HEK293 (cell line): ENCODE measurements around the gene ACIN1.

ENCODE experiments used
- CTCF ChIA-PET: fragments of 350-600 bp; formaldehyde crosslinking; extraction: SDS; loops from one replicate; lab custom pipeline; 2021; ENCODE audit warnings: antibody characterized with exemption; lab: Yijun Ruan, JAX
- POLR2A ChIA-PET: fragments of 300-600 bp; formaldehyde crosslinking; extraction: SDS; loops from one replicate; lab custom pipeline; 2020; ENCODE audit warnings: antibody characterized with exemption, inconsistent platforms; lab: Yijun Ruan, JAX
- H3K27ac ChIP-seq: fragments of 200-500 bp; sonication (Bioruptor generic); 2 replicates; pipeline ENCODE4 v1.5.1; 2014; ENCODE audit warnings: low read depth, low read length, control low read depth, inconsistent platforms; ENCODE audit errors: extremely low read depth
- H3K36me3 ChIP-seq, 2 experiments: fragments of 200-500 bp in 1 of 2; sonication (Bioruptor generic) in 1 of 2; 1 replicate in 1 of 2; 2 replicates in 1 of 2; pipeline ENCODE4 v1.5.1; 2014 to 2017; ENCODE audit warnings: inconsistent platforms in 2 of 2, low read length in 2 of 2; ENCODE audit not compliant: control insufficient read depth in 2 of 2, insufficient read depth in 1 of 2
- H3K4me1 ChIP-seq: fragments of 200-500 bp; sonication (Bioruptor generic); 2 replicates; pipeline ENCODE4 v1.5.1; 2014; ENCODE audit warnings: mild to moderate bottlenecking, low read length, inconsistent platforms; ENCODE audit not compliant: control insufficient read depth, insufficient read depth
- H3K4me3 ChIP-seq: 2 replicates; pipeline ENCODE4 v1.5.1; 2011; ENCODE audit warnings: low read depth, mild to moderate bottlenecking, control low read depth, low read length, moderate library complexity
- H3K9me3 ChIP-seq: fragments of 200-500 bp; sonication (Bioruptor generic); 2 replicates; pipeline ENCODE4 v1.5.1; 2014; ENCODE audit warnings: low read depth, low read length, inconsistent platforms; ENCODE audit not compliant: control insufficient read depth, insufficient read depth
- HOXD13 ChIP-seq: sonication (generic); formaldehyde crosslinking; IDR thresholded peaks from 2 replicates; pipeline ENCODE4 v1.8.0; 2022; ENCODE audit warnings: missing genetic modification reagents, borderline replicate concordance
- SALL2 ChIP-seq: fragments of 450-650 bp; formaldehyde crosslinking; IDR thresholded peaks from 2 replicates; pipeline ENCODE4 v1.5.0; 2017; ENCODE audit warnings: missing biosample characterization, mild to moderate bottlenecking, missing genetic modification characterization, borderline replicate concordance
- YY1 ChIP-seq: fragments of 450-650 bp; formaldehyde crosslinking; IDR thresholded peaks from 2 replicates; pipeline ENCODE4 v1.5.1; 2018; ENCODE audit warnings: missing biosample characterization, missing genetic modification characterization
- YY2 ChIP-seq: fragments of 450-650 bp; formaldehyde crosslinking; IDR thresholded peaks from 2 replicates; pipeline ENCODE4 v1.5.1; 2016; ENCODE audit warnings: missing biosample characterization, missing genetic modification characterization
- ZBTB1 ChIP-seq: fragments of 450-650 bp; formaldehyde crosslinking; IDR thresholded peaks from 2 replicates; pipeline ENCODE4 v1.5.1; 2016; ENCODE audit warnings: missing biosample characterization, missing genetic modification characterization
- ZBTB21 ChIP-seq: fragments of 450-650 bp; formaldehyde crosslinking; IDR thresholded peaks from 2 replicates; pipeline ENCODE4 v1.5.1; 2017; ENCODE audit warnings: missing biosample characterization, missing genetic modification characterization
- ZBTB48 ChIP-seq: fragments of 450-650 bp; formaldehyde crosslinking; IDR thresholded peaks from 2 replicates; pipeline ENCODE4 v1.5.1; 2016; ENCODE audit warnings: missing biosample characterization, missing genetic modification characterization
- ZFP3 ChIP-seq: fragments of 450-650 bp; formaldehyde crosslinking; IDR thresholded peaks from 2 replicates; pipeline ENCODE4 v1.5.1; 2016; ENCODE audit warnings: low read depth, missing biosample characterization, missing genetic modification characterization
- ZNF140 ChIP-seq: fragments of 450-650 bp; formaldehyde crosslinking; IDR thresholded peaks from 2 replicates; pipeline ENCODE4 v1.5.1; 2016; ENCODE audit warnings: missing biosample characterization, missing genetic modification characterization
- ZNF211 ChIP-seq: fragments of 450-650 bp; formaldehyde crosslinking; IDR thresholded peaks from 2 replicates; pipeline ENCODE4 v1.5.1; 2016; ENCODE audit warnings: low read depth, missing biosample characterization, missing genetic modification characterization
- ZNF239 ChIP-seq: fragments of 450-650 bp; formaldehyde crosslinking; IDR thresholded peaks from 2 replicates; pipeline ENCODE4 v1.5.1; 2016; ENCODE audit warnings: missing biosample characterization, missing genetic modification characterization
- ZNF302 ChIP-seq: fragments of 450-650 bp; formaldehyde crosslinking; IDR thresholded peaks from 2 replicates; pipeline ENCODE4 v1.5.1; 2016; ENCODE audit warnings: missing biosample characterization, missing genetic modification characterization, low read depth
- ZNF335 ChIP-seq: fragments of 450-650 bp; formaldehyde crosslinking; conservative IDR thresholded peaks from 2 replicates; pipeline ENCODE4 v1.5.1; 2016; ENCODE audit warnings: missing biosample characterization, missing genetic modification characterization
- ZNF48 ChIP-seq: fragments of 450-650 bp; formaldehyde crosslinking; IDR thresholded peaks from 2 replicates; pipeline ENCODE4 v1.5.1; 2016; ENCODE audit warnings: missing biosample characterization, missing genetic modification characterization
- ZNF514 ChIP-seq: fragments of 450-650 bp; formaldehyde crosslinking; IDR thresholded peaks from 2 replicates; pipeline ENCODE4 v1.5.1; 2016; ENCODE audit warnings: missing biosample characterization, missing genetic modification characterization
- ZNF521 ChIP-seq: fragments of 450-650 bp; formaldehyde crosslinking; IDR thresholded peaks from 2 replicates; pipeline ENCODE4 v1.5.1; 2017; ENCODE audit warnings: missing biosample characterization, mild to moderate bottlenecking, missing genetic modification characterization
- ZNF558 ChIP-seq: fragments of 450-650 bp; formaldehyde crosslinking; IDR thresholded peaks from 2 replicates; pipeline ENCODE4 v1.5.1; 2016; ENCODE audit warnings: missing biosample characterization, missing genetic modification characterization
- ZNF561 ChIP-seq: fragments of 450-650 bp; IDR thresholded peaks from 2 replicates; pipeline ENCODE4 v1.5.1; 2018; ENCODE audit warnings: missing biosample characterization, missing genetic modification characterization, borderline replicate concordance
- ZNF776 ChIP-seq: fragments of 450-650 bp; formaldehyde crosslinking; IDR thresholded peaks from 2 replicates; pipeline ENCODE4 v1.5.0; 2017; ENCODE audit warnings: missing biosample characterization, missing genetic modification characterization, borderline replicate concordance
- ZNF830 ChIP-seq: fragments of 450-650 bp; IDR thresholded peaks from 2 replicates; pipeline ENCODE4 v1.5.0; 2018; ENCODE audit warnings: missing biosample characterization, missing genetic modification characterization, low read depth, mild to moderate bottlenecking, moderate library complexity
- ZXDB ChIP-seq: fragments of 450-650 bp; formaldehyde crosslinking; IDR thresholded peaks from 2 replicates; pipeline ENCODE4 v1.5.1; 2016; ENCODE audit warnings: missing biosample characterization, missing genetic modification characterization
- TF ChIP-seq, protein P1 (sequence below): fragments of 450-650 bp; formaldehyde crosslinking; IDR thresholded peaks from 2 replicates; pipeline ENCODE4 v1.5.1; 2016; ENCODE audit warnings: missing biosample characterization, missing genetic modification characterization
- TF ChIP-seq, protein P2 (sequence below): fragments of 450-650 bp; formaldehyde crosslinking; IDR thresholded peaks from 2 replicates; pipeline ENCODE4 v1.5.1; 2016; ENCODE audit warnings: missing biosample characterization, missing genetic modification characterization
- TF ChIP-seq, protein P3 (sequence below): fragments of 450-650 bp; formaldehyde crosslinking; conservative IDR thresholded peaks from 2 replicates; pipeline ENCODE4 v1.5.1; 2016; ENCODE audit warnings: low read depth, missing biosample characterization, missing genetic modification characterization
- TF ChIP-seq, protein P4 (sequence below): fragments of 450-650 bp; formaldehyde crosslinking; optimal IDR thresholded peaks from 2 replicates; pipeline ENCODE3; 2016; ENCODE audit warnings: missing biosample characterization, mild to moderate bottlenecking, missing genetic modification characterization

ACIN1 gene

DNA sequence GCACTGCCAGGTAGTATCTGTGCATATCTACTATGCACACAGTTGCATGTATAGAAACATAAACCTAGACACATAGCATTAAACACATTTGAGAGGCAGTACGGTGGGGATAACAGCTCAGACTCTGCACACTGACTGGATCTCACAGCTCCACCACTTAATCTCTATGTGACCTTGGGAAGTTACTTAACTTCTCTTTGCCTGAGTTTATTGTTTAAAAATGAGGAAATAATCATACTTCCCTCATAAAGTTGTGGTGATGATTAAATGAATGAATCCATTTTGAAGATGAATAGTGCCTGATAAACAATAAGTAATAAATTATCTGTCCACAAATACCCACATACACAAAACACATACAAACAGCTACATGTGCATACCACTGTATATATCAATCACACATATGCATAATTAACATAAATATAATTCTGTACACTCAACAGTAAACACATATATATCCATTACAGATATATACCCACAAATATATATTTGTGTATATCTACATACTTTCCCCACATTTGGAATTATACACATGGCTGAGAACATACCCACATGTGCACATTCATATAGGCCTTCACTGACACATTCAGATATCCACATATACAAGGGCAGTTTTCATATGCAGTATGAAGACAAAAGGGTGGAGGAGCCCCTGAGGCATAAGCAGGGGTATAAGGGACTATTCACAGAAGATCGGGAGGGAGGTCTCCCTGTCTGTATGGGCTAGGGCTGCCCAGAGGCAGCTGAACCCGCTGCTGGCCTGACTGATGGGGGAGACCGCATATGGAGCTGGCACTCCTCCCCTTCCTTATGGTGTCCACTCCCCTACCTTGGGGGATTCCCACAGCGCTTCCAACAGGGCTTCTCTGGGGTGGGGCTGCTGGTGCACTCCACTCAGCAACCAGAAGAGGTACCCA, 43.5 kb downstream of the ACIN1 start:
- Histone ChIP-seq H3K4me1 (0 out of 2 replicates have a peak, but pooled peaks cover 2% of the 10 kb centered on the region), H3K9me3 (no peaks in the 10 kb centered on the region), H3K36me3 (peaks cover 0 to 62% of the 10 kb centered on the region in 2 experiments; a peak in 1 of 3 replicates), H3K4me3 (no peak overlapping the region), H3K27ac (no peak overlapping the region)
- ChIA-PET POLR2A (interaction anchor here (0.8 kb wide), 1 partner anchor 69 kb away, joined by 3 read pairs; the partner anchor contains the start of gene AJUBA), CTCF (interaction anchor here (0.7 to 16.2 kb wide), 3 partner anchors 17 to 144 kb away, joined by 3 to 469 read pairs (median 3); partner anchors contain the start of gene AJUBA)
- TF ChIP-seq ZNF211 (no peak), ZBTB48 (tag by site-specific recombination) (no peak), ZNF561 (tag by site-specific recombination) (no peak), HOXD13 (CRISPR knock-in tag) (no peak), ZBTB21 (tag by site-specific recombination) (no peak), YY2 (tag by site-specific recombination) (no peak), ZNF335 (no peak), ZNF140 (tag by site-specific recombination) (no peak), YY1 (no peak), ZNF514 (no peak), ZBTB1 (no peak), ZNF302 (tag by site-specific recombination) (no peak)
- TF ChIP-seq, protein P1, sequence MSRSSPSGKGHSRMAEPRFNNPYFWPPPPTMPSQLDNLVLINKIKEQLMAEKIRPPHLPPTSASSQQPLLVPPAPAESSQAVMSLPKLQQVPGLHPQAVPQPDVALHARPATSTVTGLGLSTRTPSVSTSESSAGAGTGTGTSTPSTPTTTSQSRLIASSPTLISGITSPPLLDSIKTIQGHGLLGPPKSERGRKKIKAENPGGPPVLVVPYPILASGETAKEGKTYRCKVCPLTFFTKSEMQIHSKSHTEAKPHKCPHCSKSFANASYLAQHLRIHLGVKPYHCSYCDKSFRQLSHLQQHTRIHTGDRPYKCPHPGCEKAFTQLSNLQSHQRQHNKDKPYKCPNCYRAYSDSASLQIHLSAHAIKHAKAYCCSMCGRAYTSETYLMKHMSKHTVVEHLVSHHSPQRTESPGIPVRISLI (tag by site-specific recombination): no peak

DNA sequence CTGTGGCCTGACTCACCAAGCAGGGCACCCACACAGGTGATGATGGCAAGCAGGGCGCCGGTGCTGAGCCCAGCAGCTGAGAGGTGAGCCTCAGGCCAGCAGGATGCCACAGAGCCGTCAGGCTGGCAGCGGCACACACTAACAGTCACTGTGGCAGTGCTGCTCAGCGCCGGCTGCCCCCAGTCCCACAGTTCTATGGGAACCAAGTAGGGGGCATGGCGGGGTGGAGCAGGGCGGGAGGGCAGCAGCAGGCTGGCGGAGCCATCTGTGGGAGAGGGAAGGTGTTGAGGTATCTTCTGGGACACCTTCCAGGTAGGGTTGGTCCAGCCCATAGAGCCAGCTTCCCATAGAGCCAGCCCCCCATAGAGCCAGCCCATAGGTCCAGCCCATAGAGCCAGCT, 45.9 kb downstream of the ACIN1 start:
- no peak for TF ChIP-seq SALL2
- TF ChIP-seq ZFP3 (tag by site-specific recombination): no peak
- TF ChIP-seq, protein P2, sequence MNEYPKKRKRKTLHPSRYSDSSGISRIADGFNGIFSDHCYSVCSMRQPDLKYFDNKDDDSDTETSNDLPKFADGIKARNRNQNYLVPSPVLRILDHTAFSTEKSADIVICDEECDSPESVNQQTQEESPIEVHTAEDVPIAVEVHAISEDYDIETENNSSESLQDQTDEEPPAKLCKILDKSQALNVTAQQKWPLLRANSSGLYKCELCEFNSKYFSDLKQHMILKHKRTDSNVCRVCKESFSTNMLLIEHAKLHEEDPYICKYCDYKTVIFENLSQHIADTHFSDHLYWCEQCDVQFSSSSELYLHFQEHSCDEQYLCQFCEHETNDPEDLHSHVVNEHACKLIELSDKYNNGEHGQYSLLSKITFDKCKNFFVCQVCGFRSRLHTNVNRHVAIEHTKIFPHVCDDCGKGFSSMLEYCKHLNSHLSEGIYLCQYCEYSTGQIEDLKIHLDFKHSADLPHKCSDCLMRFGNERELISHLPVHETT (tag by site-specific recombination): no peak
- TF ChIP-seq ZNF558 (tag by site-specific recombination): no peak
- no peak for TF ChIP-seq ZNF521 (tag by site-specific recombination)
- no peak for TF ChIP-seq ZNF830 (tag by site-specific recombination)
- TF ChIP-seq, protein P3, sequence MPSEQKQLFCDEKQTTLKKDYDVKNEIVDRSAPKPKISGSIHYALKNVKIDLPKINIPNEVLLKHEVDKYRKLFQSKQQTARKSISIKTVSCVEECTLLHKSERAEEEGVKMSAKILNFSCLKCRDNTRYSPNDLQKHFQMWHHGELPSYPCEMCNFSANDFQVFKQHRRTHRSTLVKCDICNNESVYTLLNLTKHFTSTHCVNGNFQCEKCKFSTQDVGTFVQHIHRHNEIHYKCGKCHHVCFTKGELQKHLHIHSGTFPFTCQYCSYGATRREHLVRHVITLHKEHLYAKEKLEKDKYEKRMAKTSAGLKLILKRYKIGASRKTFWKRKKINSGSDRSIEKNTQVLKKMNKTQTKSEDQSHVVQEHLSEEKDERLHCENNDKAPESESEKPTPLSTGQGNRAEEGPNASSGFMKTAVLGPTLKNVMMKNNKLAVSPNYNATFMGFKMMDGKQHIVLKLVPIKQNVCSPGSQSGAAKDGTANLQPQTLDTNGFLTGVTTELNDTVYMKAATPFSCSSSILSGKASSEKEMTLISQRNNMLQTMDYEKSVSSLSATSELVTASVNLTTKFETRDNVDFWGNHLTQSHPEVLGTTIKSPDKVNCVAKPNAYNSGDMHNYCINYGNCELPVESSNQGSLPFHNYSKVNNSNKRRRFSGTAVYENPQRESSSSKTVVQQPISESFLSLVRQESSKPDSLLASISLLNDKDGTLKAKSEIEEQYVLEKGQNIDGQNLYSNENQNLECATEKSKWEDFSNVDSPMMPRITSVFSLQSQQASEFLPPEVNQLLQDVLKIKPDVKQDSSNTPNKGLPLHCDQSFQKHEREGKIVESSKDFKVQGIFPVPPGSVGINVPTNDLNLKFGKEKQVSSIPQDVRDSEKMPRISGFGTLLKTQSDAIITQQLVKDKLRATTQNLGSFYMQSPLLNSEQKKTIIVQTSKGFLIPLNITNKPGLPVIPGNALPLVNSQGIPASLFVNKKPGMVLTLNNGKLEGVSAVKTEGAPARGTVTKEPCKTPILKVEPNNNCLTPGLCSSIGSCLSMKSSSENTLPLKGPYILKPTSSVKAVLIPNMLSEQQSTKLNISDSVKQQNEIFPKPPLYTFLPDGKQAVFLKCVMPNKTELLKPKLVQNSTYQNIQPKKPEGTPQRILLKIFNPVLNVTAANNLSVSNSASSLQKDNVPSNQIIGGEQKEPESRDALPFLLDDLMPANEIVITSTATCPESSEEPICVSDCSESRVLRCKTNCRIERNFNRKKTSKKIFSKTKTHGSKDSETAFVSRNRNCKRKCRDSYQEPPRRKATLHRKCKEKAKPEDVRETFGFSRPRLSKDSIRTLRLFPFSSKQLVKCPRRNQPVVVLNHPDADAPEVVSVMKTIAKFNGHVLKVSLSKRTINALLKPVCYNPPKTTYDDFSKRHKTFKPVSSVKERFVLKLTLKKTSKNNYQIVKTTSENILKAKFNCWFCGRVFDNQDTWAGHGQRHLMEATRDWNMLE (tag by site-specific recombination): no peak
- TF ChIP-seq ZNF776: no peak
- TF ChIP-seq, protein P4, sequence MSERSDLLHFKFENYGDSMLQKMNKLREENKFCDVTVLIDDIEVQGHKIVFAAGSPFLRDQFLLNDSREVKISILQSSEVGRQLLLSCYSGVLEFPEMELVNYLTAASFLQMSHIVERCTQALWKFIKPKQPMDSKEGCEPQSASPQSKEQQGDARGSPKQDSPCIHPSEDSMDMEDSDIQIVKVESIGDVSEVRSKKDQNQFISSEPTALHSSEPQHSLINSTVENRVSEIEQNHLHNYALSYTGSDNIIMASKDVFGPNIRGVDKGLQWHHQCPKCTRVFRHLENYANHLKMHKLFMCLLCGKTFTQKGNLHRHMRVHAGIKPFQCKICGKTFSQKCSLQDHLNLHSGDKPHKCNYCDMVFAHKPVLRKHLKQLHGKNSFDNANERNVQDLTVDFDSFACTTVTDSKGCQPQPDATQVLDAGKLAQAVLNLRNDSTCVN (tag by site-specific recombination): no peak
- no peak for TF ChIP-seq ZNF48 (tag by site-specific recombination)
- no peak for TF ChIP-seq ZNF239 (tag by site-specific recombination)
- no peak for TF ChIP-seq ZXDB (tag by site-specific recombination)
- no peak for TF ChIP-seq ZNF211
- ChIA-PET POLR2A (interaction anchor here (0.6 kb wide), 1 partner anchor 13 kb away, joined by 4 read pairs; no protein-coding TSS in a partner anchor), CTCF (interaction anchor here (0.6 to 16.2 kb wide), 3 partner anchors 9 to 237 kb away, joined by 3 to 469 read pairs (median 4); partner anchors contain the start of gene AJUBA)
- Histone ChIP-seq H3K36me3 (peaks cover 0 to 50% of the 10 kb centered on the region in 2 experiments; a peak in 1 of 3 replicates), H3K4me3 (no peak overlapping the region), H3K4me1 (no peaks in the 10 kb centered on the region), H3K27ac (no peak overlapping the region), H3K9me3 (no peaks in the 10 kb centered on the region)
